ACC112 (cell line): ENCODE results near the gene ARPC2.

ENCODE experiments used
- H2AFZ ChIP-seq: fragments of 200-600 bp; sonication (generic); one replicate; pipeline ENCODE4 v1.6.0; 2017; ENCODE audit warnings: antibody characterized with exemption, low read length; ENCODE audit not compliant: unreplicated experiment
- H3K27ac ChIP-seq: fragments of 200-600 bp; sonication (generic); 2 replicates; pipeline ENCODE4 v1.5.1; 2014; ENCODE audit warnings: low read depth, mild to moderate bottlenecking, antibody characterized with exemption, low read length, moderate library complexity
- H3K27me3 ChIP-seq: fragments of 200-600 bp; sonication (generic); 2 replicates; pipeline ENCODE4 v1.6.1; 2014; ENCODE audit warnings: mild to moderate bottlenecking, antibody characterized with exemption, low read length, moderate library complexity, mixed read lengths; ENCODE audit not compliant: insufficient read depth
- H3K36me3 ChIP-seq: fragments of 200-600 bp; sonication (generic); 2 replicates; pipeline ENCODE4 v1.6.1; 2016; ENCODE audit warnings: mild to moderate bottlenecking, antibody characterized with exemption, low read length, moderate library complexity, mixed read lengths; ENCODE audit not compliant: insufficient read depth
- H3K4me1 ChIP-seq: fragments of 200-600 bp; sonication (generic); one replicate; pipeline ENCODE4 v1.6.1; 2016; ENCODE audit warnings: low read length, mixed read lengths; ENCODE audit not compliant: insufficient read depth, unreplicated experiment, control insufficient read depth
- H3K4me3 ChIP-seq: fragments of 200-600 bp; sonication (generic); 2 replicates; pipeline ENCODE4 v1.5.1; 2014; ENCODE audit warnings: mild to moderate bottlenecking, low read depth, low read length
- H3K79me2 ChIP-seq: fragments of 200-600 bp; sonication (generic); one replicate; pipeline ENCODE4 v1.6.0; 2016; ENCODE audit warnings: low read length; ENCODE audit not compliant: control insufficient read depth, unreplicated experiment, insufficient read depth

The ARPC2 gene

GRCh38 chr2:218300141-218300540 is 83.2 kb downstream of the ARPC2 start:
- Histone ChIP-seq H3K27ac (no peak overlapping the region), H3K27me3 (no peaks in the 10 kb centered on the region), H3K4me1 (no peaks in the 10 kb centered on the region), H2AFZ (no peak overlapping the region), H3K4me3 (no peak overlapping the region), H3K36me3 (no peaks in the 10 kb centered on the region), H3K79me2 (no peaks in the 10 kb centered on the region)

GRCh38 chr2:218301176-218301819 is 84.3 kb downstream of the ARPC2 start:
- Histone ChIP-seq H3K36me3 (no peaks in the 10 kb centered on the region), H3K79me2 (no peaks in the 10 kb centered on the region), H3K27me3 (no peaks in the 10 kb centered on the region), H2AFZ (no peak overlapping the region), H3K27ac (no peak overlapping the region), H3K4me1 (no peaks in the 10 kb centered on the region), H3K4me3 (no peak overlapping the region)
